CD8-positive, alpha-beta memory T cell (primary cell): ENCODE measurements around the gene FHIT. TPM values are rescaled to one million over a fixed set of nuclear protein-coding genes. Genes with fewer than 3 reads are reported as not detected.

Experiments
- CTCF ChIA-PET: fragments of 350-600 bp; sonication (Branson Sonifier 250); formaldehyde crosslinking; loops from one replicate; lab custom pipeline; 2021; ENCODE audit warnings: antibody characterized with exemption; lab: Charles Lee
- POLR2A ChIA-PET: fragments of 350-600 bp; sonication (Branson Sonifier 250); formaldehyde crosslinking; loops from one replicate; lab custom pipeline; 2021; ENCODE audit warnings: antibody characterized with exemption; lab: Charles Lee
- DNase-seq, 5 donors: peaks; one replicate each; pipeline versions ENCODE4 v3.0.0 to v3.0.0-alpha.2; 2020 to 2022; ENCODE audit warnings: mixed read lengths in 1 of 5
- H3K27ac ChIP-seq: one replicate; pipeline ENCODE4 v1.7.0; 2013; ENCODE audit warnings: low read depth, mild to moderate bottlenecking, low read length, moderate library complexity
- H3K27me3 ChIP-seq: 2 replicates; pipeline ENCODE4 v1.7.0; 2013; ENCODE audit warnings: low read length, mild to moderate bottlenecking; ENCODE audit not compliant: insufficient read depth, poor library complexity, severe bottlenecking
- H3K36me3 ChIP-seq: 2 replicates; pipeline ENCODE4 v1.7.0; 2013; ENCODE audit warnings: mild to moderate bottlenecking, low read length, moderate library complexity; ENCODE audit not compliant: insufficient read depth
- H3K4me1 ChIP-seq: 2 replicates; pipeline ENCODE4 v1.7.0; 2013; ENCODE audit warnings: mild to moderate bottlenecking, low read length, moderate library complexity; ENCODE audit not compliant: insufficient read depth
- H3K4me3 ChIP-seq: 2 replicates; pipeline ENCODE4 v1.7.0; 2013; ENCODE audit warnings: mild to moderate bottlenecking, low read length
- H3K9me3 ChIP-seq: 2 replicates; pipeline ENCODE4 v1.7.0; 2013; ENCODE audit warnings: mild to moderate bottlenecking, low read length
- H3K27ac Mint-ChIP-seq, 8 donors: one replicate each; pipeline ENCODE4 v1.8.0; 2020 to 2021; ENCODE audit warnings: mixed read lengths in 8 of 8, mild to moderate bottlenecking in 6 of 8, inconsistent platforms in 3 of 8, moderate library complexity in 3 of 8
- H3K27me3 Mint-ChIP-seq, 2 donors: one replicate each; pipeline ENCODE4 v1.8.0; 2020 to 2021; ENCODE audit warnings: mixed read lengths in 2 of 2, mild to moderate bottlenecking in 1 of 2, moderate library complexity in 1 of 2
- H3K36me3 Mint-ChIP-seq, 3 donors: one replicate each; pipeline ENCODE4 v1.8.0; 2020 to 2021; ENCODE audit warnings: mixed read lengths in 3 of 3, inconsistent platforms in 1 of 3, mild to moderate bottlenecking in 1 of 3
- H3K4me1 Mint-ChIP-seq, 3 donors: one replicate each; pipeline ENCODE4 v1.8.0; 2020 to 2021; ENCODE audit warnings: mixed read lengths in 3 of 3, inconsistent platforms in 1 of 3, mild to moderate bottlenecking in 1 of 3
- H3K4me3 Mint-ChIP-seq, 7 donors: one replicate each; pipeline ENCODE4 v1.8.0; 2020 to 2021; ENCODE audit warnings: mixed read lengths in 7 of 7, mild to moderate bottlenecking in 6 of 7, moderate library complexity in 4 of 7, inconsistent platforms in 2 of 7
- H3K9me3 Mint-ChIP-seq, 5 donors: one replicate each; pipeline ENCODE4 v1.8.0; 2020 to 2022; ENCODE audit warnings: mixed read lengths in 5 of 5, mild to moderate bottlenecking in 3 of 5, moderate library complexity in 2 of 5, inconsistent platforms in 1 of 5
- polyA plus RNA-seq: library from polyadenylated mRNA; unstranded; fragments of 300-500 nt; fragmentation: Illumina TruSeq; gene quantifications from one replicate; pipeline ENCODE4 v1.2.3, GENCODE V29; 2021
- total RNA-seq, 2 experiments: library from RNA; stranded (reverse); gene quantifications; one replicate each; pipeline ENCODE4 v1.2.3, GENCODE V29; 2021

Gene FHIT
- total and polyA plus RNA-seq, 3 experiments from 2014 or later = 4.1 to 7.4 (median 4.2) TPM

DNA sequence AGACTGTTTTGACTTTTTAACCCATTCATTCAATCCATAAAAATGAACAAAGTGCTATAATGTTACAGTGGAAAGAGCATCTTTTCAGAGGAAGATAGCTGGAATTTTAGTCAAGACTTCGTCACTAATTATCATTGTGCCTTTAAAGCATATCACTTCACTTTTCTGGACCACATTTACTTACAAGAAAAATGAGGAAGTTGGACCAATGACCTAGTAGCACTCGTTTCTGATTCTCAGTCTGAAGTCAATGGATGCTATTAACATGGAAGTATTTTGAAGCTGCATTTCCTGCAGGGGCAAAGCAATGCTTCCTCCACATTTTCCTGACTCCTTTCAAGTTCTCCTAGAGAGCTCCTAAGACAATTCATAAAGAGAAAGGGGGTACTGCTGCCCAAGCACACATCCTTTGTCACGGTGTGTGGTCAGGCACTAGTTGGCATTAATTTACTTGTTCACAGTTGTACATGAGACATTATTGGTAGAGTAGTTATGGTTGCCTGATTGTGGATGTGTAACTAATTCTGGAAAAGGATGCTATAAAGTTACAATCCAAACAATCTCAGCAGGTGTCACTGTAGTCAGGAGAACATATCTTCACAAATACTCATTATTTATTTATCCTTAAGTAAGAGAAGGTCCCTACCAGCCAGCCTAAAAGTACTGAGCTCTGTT, 1049.1 kb downstream of the FHIT start:
- no peak overlapping the region for H3K27ac Mint-ChIP-seq

DNA sequence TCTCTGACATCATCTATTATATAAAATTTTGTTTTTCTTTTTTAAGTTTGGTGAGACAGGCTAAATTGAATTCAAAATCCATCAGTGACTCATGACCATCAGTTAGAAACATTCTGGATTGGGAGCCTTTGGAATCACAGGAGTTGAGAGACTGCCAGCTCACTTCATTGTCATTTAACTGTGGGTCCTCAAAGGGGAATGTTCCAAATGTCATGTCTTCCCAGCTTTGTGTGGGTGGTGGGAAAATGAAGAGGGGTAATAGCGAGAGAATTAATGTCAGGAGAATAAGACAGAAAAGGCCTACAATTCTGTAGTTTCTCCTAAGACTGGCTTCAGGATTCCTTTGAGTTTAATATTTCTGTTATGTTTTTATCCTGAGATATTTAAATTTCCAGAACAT, 1051.9 kb downstream of the FHIT start:
- Histone ChIP-seq H3K27me3 (no peaks in the 10 kb centered on the region), H3K4me3 (no peak overlapping the region), H3K9me3 (no peaks in the 10 kb centered on the region), H3K27ac (no peak overlapping the region), H3K36me3 (no peaks in the 10 kb centered on the region), H3K4me1 (no peaks in the 10 kb centered on the region)
- Mint-ChIP-seq H3K4me3 (no peak overlapping the region), H3K27me3 (no peaks in the 10 kb centered on the region), H3K4me1 (no peaks in the 10 kb centered on the region), H3K27ac (no peak overlapping the region), H3K9me3 (no peaks in the 10 kb centered on the region), H3K36me3 (no peaks in the 10 kb centered on the region)
- ChIA-PET POLR2A (no interaction called here), CTCF (no interaction called here)
- no peak for DNase-seq

More for the DNA sequence above, 1049.1 kb downstream of the FHIT start:
- H3K27me3 Mint-ChIP-seq = peaks cover 0 to 7% of the 10 kb centered on the region in 2 donors
- CTCF ChIA-PET = no interaction called here
- Histone ChIP-seq H3K36me3 (no peaks in the 10 kb centered on the region), H3K4me1 (no peaks in the 10 kb centered on the region), H3K4me3 (no peak overlapping the region), H3K9me3 (no peaks in the 10 kb centered on the region), H3K27ac (no peak overlapping the region), H3K27me3 (no peaks in the 10 kb centered on the region)
- POLR2A ChIA-PET = no interaction called here
- DNase-seq = no peak
- H3K4me1 Mint-ChIP-seq = no peaks in the 10 kb centered on the region
- peaks cover 0 to 2% (median 0%) of the 10 kb centered on the region in 5 donors for H3K9me3 Mint-ChIP-seq
- no peak overlapping the region for H3K4me3 Mint-ChIP-seq
- H3K36me3 Mint-ChIP-seq = peaks cover 0 to 4% (median 0%) of the 10 kb centered on the region in 3 donors

DNA sequence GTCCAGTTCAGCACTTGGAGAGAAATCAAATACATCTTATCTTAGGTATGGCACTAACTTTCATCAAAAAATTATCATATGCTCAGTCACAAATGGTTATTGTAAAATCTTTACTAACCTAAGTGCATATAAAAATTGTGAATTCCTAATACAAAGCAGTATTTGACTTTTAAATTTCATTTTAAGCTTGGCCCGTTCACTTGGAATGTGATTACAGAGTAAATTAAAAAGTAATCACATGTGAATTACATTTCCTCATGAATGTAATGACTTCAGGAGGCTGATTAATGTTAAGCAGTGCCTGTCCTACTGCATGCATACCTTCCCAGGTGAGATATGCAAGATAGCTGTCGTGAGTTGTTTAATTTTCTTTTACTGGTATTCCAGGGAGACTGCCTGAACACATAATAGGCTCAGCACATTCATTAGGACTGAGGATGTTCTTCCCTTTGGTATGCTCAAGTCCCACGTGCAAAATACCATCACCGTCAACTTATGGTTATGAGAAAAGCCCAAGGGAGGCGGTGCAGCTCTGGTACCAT, 1053.0 kb downstream of the FHIT start:
- no peak for DNase-seq
- Mint-ChIP-seq H3K4me3 (no peak overlapping the region), H3K27ac (no peak overlapping the region), H3K36me3 (peaks cover 0 to 6% (median 0%) of the 10 kb centered on the region in 3 donors), H3K9me3 (no peaks in the 10 kb centered on the region), H3K27me3 (no peaks in the 10 kb centered on the region), H3K4me1 (no peaks in the 10 kb centered on the region)
- Histone ChIP-seq H3K4me1 (no peaks in the 10 kb centered on the region), H3K27me3 (no peaks in the 10 kb centered on the region), H3K36me3 (no peaks in the 10 kb centered on the region), H3K27ac (no peak overlapping the region), H3K9me3 (no peaks in the 10 kb centered on the region), H3K4me3 (no peak overlapping the region)
- POLR2A ChIA-PET = no interaction called here
- CTCF ChIA-PET = no interaction called here

DNA sequence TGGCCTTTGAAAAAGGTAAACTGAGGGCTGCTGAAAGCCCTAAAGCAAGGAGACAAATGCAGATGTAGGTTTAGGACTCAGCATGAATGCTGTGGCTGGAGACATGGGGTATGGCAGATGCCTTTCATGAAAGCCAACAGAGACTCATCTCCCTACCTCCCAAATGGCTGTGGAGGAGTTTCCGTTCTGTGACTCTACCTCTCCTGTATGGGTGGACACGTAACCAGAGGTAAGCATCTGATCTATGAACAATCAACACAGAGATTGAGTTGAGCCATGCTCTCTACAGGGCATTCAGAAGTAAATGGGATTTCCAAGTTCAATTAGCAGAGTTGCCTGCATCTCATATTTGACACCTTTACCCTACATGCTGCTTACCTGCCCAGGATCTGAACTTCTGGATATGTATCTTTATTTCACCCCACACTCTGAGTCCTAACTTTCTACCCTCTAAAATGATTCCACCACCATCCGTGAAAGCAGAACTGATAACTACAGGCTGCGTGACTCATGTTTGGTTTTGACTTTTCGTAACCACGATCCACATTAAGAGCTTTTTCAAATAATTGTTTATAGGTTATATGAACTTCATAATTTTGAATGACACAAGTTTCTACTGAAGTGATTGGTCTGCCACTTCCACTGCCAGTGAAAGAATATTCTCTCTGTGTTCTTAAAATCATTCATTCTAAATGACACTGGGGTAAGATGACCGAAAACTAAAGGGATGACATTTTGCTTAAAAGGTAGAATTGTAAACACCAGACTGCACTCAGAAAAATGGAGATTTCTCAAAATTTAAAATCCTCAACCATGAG, 1058.7 kb downstream of the FHIT start:
- no peak overlapping the region for H3K27ac Mint-ChIP-seq
- H3K9me3 ChIP-seq = no peaks in the 10 kb centered on the region
- ChIA-PET CTCF (no interaction called here), POLR2A (no interaction called here)
- H3K4me1 Mint-ChIP-seq = peaks cover 0 to 1% (median 0%) of the 10 kb centered on the region in 3 donors
- DNase-seq = no peak
- peaks cover 7 to 26% of the 10 kb centered on the region in 2 donors for H3K27me3 Mint-ChIP-seq
- no peak overlapping the region for H3K27ac ChIP-seq
- no peaks in the 10 kb centered on the region for H3K36me3 ChIP-seq
- no peaks in the 10 kb centered on the region for H3K9me3 Mint-ChIP-seq
- H3K27me3 ChIP-seq = no peaks in the 10 kb centered on the region
- H3K4me3 Mint-ChIP-seq = no peak overlapping the region
- H3K4me3 ChIP-seq = no peak overlapping the region
- peaks cover 0 to 6% (median 0%) of the 10 kb centered on the region in 3 donors for H3K36me3 Mint-ChIP-seq
- H3K4me1 ChIP-seq = no peaks in the 10 kb centered on the region

DNA sequence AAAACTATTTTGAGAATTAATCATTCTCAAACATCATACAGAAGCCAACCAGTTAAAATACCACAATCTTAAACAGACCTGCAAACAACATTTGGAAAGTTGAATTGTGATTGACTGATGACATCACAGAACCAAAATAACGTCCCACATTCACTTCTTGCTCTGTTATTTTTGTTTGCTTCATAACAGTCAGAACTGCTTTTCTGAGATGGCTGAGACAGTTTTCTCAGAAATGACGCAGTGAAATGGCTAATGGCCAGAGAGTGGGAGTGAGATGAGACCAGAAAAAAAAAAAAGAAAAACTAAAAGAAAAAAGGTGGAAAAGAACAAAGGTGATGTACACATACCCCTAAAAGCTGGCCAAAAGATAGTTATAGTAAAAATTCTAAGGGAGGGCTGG, 1061.2 kb downstream of the FHIT start:
- Mint-ChIP-seq H3K27me3 (peaks cover 7 to 38% of the 10 kb centered on the region in 2 donors), H3K36me3 (peaks cover 0 to 11% (median 0%) of the 10 kb centered on the region in 3 donors), H3K4me3 (no peak overlapping the region), H3K9me3 (no peaks in the 10 kb centered on the region), H3K4me1 (peaks cover 0 to 1% (median 0%) of the 10 kb centered on the region in 3 donors), H3K27ac (no peak overlapping the region)
- Histone ChIP-seq H3K27me3 (no peaks in the 10 kb centered on the region), H3K36me3 (no peaks in the 10 kb centered on the region), H3K4me1 (no peaks in the 10 kb centered on the region), H3K27ac (no peak overlapping the region), H3K9me3 (no peaks in the 10 kb centered on the region), H3K4me3 (no peak overlapping the region)
- DNase-seq = no peak
- ChIA-PET CTCF (no interaction called here), POLR2A (no interaction called here)

DNA sequence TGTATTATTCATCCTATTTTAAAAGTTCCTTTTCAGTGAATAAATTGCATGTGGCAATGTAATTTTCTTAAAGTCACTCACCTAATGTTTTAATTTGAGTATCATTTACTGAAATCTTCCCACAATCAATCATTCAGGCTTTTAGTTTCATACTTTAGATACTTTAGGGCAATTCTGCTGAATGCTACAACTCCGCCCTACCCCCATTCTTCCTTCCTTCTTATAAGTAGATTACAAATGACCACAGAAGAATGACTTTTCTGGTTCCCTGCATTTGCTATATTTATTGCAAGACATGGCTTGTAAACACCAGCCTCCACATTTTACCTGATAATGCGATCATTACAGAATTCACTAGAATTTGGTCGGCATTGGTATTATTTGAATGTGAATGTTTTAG, 1061.9 kb downstream of the FHIT start:
- DNase-seq = no peak
- no peak overlapping the region for H3K4me3 ChIP-seq
- no peaks in the 10 kb centered on the region for H3K9me3 ChIP-seq
- Mint-ChIP-seq H3K36me3 (peaks cover 0 to 11% (median 0%) of the 10 kb centered on the region in 3 donors), H3K27ac (no peak overlapping the region), H3K9me3 (no peaks in the 10 kb centered on the region), H3K4me3 (no peak overlapping the region), H3K4me1 (peaks cover 0 to 1% (median 0%) of the 10 kb centered on the region in 3 donors), H3K27me3 (peaks cover 7 to 38% of the 10 kb centered on the region in 2 donors)
- H3K27me3 ChIP-seq = no peaks in the 10 kb centered on the region
- H3K27ac ChIP-seq = no peak overlapping the region
- H3K4me1 ChIP-seq = no peaks in the 10 kb centered on the region
- ChIA-PET POLR2A (no interaction called here), CTCF (no interaction called here)
- no peaks in the 10 kb centered on the region for H3K36me3 ChIP-seq

DNA sequence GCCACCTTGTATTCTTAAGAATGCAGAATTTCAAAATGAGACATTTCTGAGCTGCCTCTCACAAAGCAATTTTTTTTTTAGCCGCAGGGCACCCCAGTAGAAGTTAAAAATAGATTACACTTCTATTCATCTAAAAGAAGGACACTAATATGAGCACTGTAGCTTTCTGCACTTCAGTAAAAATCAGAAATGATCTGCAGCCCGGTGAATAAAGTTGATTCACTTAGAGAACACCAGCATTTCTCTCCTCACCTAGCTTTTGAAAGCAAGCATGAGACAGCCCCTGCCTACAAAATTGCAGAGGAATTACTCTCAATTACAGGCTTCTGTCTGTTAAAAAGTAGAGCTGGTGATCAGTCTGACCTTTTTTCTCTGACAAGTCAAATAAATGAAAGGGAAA, 1062.4 kb downstream of the FHIT start:
- Mint-ChIP-seq H3K4me3 (no peak overlapping the region), H3K27me3 (peaks cover 7 to 38% of the 10 kb centered on the region in 2 donors), H3K36me3 (peaks cover 0 to 9% (median 0%) of the 10 kb centered on the region in 3 donors), H3K27ac (no peak overlapping the region), H3K4me1 (peaks cover 0 to 1% (median 0%) of the 10 kb centered on the region in 3 donors), H3K9me3 (no peaks in the 10 kb centered on the region)
- ChIA-PET POLR2A (no interaction called here), CTCF (no interaction called here)
- no peak overlapping the region for H3K27ac ChIP-seq
- no peak for DNase-seq
- no peaks in the 10 kb centered on the region for H3K9me3 ChIP-seq
- H3K27me3 ChIP-seq = no peaks in the 10 kb centered on the region
- no peak overlapping the region for H3K4me3 ChIP-seq
- H3K36me3 ChIP-seq = no peaks in the 10 kb centered on the region
- no peaks in the 10 kb centered on the region for H3K4me1 ChIP-seq

DNA sequence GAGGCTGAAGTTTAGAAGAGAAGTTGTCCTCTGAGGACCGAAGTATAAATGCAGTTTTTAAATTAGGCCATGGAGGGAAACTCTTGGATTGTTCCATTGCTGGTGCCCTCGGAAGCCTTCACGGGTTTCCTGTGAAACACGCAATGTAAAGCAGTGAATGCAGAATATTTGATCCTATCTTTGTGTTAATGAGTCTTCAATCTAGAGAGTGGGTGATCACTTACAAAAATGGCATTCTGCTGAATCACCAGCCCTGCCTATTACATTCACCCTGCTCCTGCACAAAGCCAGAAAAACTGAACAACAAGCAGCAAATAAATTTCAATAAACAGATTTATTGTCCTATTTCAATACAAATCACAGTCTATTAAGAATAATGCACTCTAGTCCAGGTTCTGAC, 1063.9 kb downstream of the FHIT start:
- H3K27ac ChIP-seq = no peak overlapping the region
- peaks cover 7 to 38% of the 10 kb centered on the region in 2 donors for H3K27me3 Mint-ChIP-seq
- no peaks in the 10 kb centered on the region for H3K4me1 ChIP-seq
- H3K9me3 ChIP-seq = no peaks in the 10 kb centered on the region
- H3K9me3 Mint-ChIP-seq = no peaks in the 10 kb centered on the region
- no peak overlapping the region for H3K27ac Mint-ChIP-seq
- no peaks in the 10 kb centered on the region for H3K27me3 ChIP-seq
- H3K4me1 Mint-ChIP-seq = no peaks in the 10 kb centered on the region
- no peak overlapping the region for H3K4me3 Mint-ChIP-seq
- no peak overlapping the region for H3K4me3 ChIP-seq
- DNase-seq = no peak
- ChIA-PET CTCF (no interaction called here), POLR2A (no interaction called here)
- H3K36me3 ChIP-seq = no peaks in the 10 kb centered on the region
- peaks cover 0 to 5% (median 0%) of the 10 kb centered on the region in 3 donors for H3K36me3 Mint-ChIP-seq
